SU-DHL-6 (cell line): ENCODE data around the gene REPS2.

Source experiments
- H2AFZ ChIP-seq: fragments of 200-600 bp; sonication (generic); 2 replicates; pipeline ENCODE4 v1.6.1; 2014; ENCODE audit warnings: low read depth, mild to moderate bottlenecking, moderate library complexity, mixed read lengths, antibody characterized with exemption, low read length; ENCODE audit not compliant: severe bottlenecking
- H3F3A ChIP-seq: fragments of 200-600 bp; shearing (Covaris generic); 2 replicates; pipeline ENCODE4 v1.6.0; 2016; ENCODE audit warnings: antibody characterized with exemption, mild to moderate bottlenecking; ENCODE audit not compliant: insufficient read depth
- H3K27ac ChIP-seq: fragments of 200-600 bp; sonication (generic); 2 replicates; pipeline ENCODE4 v1.5.1; 2016; ENCODE audit warnings: low read depth, mild to moderate bottlenecking, low read length, moderate library complexity, mixed read lengths
- H3K27me3 ChIP-seq: fragments of 200-600 bp; sonication (generic), shearing (Covaris generic); 2 replicates; pipeline ENCODE4 v1.6.0; 2014; ENCODE audit warnings: mild to moderate bottlenecking, low read length
- H3K36me3 ChIP-seq: fragments of 200-600 bp; sonication (generic); 2 replicates; pipeline ENCODE4 v1.6.1; 2014; ENCODE audit warnings: mild to moderate bottlenecking, low read length, mixed read lengths
- H3K4me2 ChIP-seq: fragments of 300-600, 200-600 bp; shearing (Covaris generic), sonication (generic); 2 replicates; pipeline ENCODE4 v1.6.0; 2014; ENCODE audit warnings: low read length, low read depth, mild to moderate bottlenecking; ENCODE audit not compliant: poor library complexity, severe bottlenecking
- H3K4me3 ChIP-seq: fragments of 200-600 bp; sonication (generic); 2 replicates; pipeline ENCODE4 v1.5.1; 2014; ENCODE audit warnings: antibody characterized with exemption, low read length, mild to moderate bottlenecking, mixed read lengths; ENCODE audit not compliant: insufficient read depth, poor library complexity, severe bottlenecking
- H3K79me2 ChIP-seq: fragments of 200-600 bp; sonication (generic); 2 replicates; pipeline ENCODE4 v1.6.1; 2014; ENCODE audit warnings: mild to moderate bottlenecking, low read length, moderate library complexity; ENCODE audit not compliant: insufficient read depth
- H3K9ac ChIP-seq: fragments of 200-600 bp; sonication (generic); 2 replicates; pipeline ENCODE4 v1.7.0; 2014; ENCODE audit warnings: mild to moderate bottlenecking, low read length
- H3K9me2 ChIP-seq: fragments of 200-600 bp; sonication (generic); replicated peaks from 2 replicates; pipeline ENCODE4 v1.6.1; 2014; ENCODE audit warnings: low read length; ENCODE audit not compliant: insufficient read depth
- H3K9me3 ChIP-seq: fragments of 200-600 bp; sonication (generic); 2 replicates; pipeline ENCODE4 v1.6.1; 2014; ENCODE audit warnings: low read length, mixed read lengths; ENCODE audit not compliant: insufficient read depth
- H4K20me1 ChIP-seq: fragments of 200-600 bp; sonication (generic); 2 replicates; pipeline ENCODE4 v1.6.1; 2014; ENCODE audit warnings: low read depth, mild to moderate bottlenecking, antibody characterized with exemption, low read length, moderate library complexity, mixed read lengths
- EZH2phosphoT487 ChIP-seq: fragments of 200-600 bp; sonication (generic), shearing (Covaris generic); conservative IDR thresholded peaks from 2 replicates; pipeline ENCODE4 v1.6.1; 2018; ENCODE audit warnings: mild to moderate bottlenecking, antibody characterized with exemption, low read length, moderate library complexity, mixed read lengths
- TF ChIP-seq, protein P1 (sequence below): fragments of 200-600 bp; sonication (generic); IDR thresholded peaks from one replicate; pipeline ENCODE4 v1.5.1; 2017; ENCODE audit warnings: antibody characterized with exemption, mild to moderate bottlenecking, low read length, moderate library complexity; ENCODE audit not compliant: insufficient read depth, poor library complexity, severe bottlenecking

REPS2 gene

DNA sequence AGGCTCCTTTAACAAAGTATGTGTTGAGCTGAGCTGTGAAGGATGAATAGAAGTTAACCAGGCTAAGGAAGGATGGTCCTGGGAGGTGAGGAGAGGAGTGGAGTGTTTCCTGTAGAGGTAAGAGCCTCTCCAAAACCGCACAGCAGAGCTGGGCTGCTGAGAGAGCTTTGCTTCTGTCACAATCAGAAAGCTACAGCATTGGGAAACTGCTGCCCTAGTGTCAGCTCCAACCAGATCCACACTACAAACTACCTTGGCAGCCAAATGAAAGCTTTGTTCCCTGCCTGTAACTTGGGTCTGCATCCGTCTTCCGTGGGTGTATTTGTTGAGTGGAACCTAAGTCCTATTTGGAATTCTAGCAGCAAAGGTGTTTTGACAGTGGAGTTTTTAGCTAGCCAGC is 91.8 kb downstream of the REPS2 start:
- no peaks in the 10 kb centered on the region for H3K36me3 ChIP-seq
- no peak overlapping the region for H3K4me3 ChIP-seq
- no peaks in the 10 kb centered on the region for H3K27me3 ChIP-seq
- H3K27ac ChIP-seq = no peak overlapping the region
- no peak overlapping the region for H3K9ac ChIP-seq
- no peaks in the 10 kb centered on the region for H3K79me2 ChIP-seq
- no peaks in the 10 kb centered on the region for H3K9me2 ChIP-seq
- no peaks in the 10 kb centered on the region for H4K20me1 ChIP-seq
- TF ChIP-seq, protein P1, sequence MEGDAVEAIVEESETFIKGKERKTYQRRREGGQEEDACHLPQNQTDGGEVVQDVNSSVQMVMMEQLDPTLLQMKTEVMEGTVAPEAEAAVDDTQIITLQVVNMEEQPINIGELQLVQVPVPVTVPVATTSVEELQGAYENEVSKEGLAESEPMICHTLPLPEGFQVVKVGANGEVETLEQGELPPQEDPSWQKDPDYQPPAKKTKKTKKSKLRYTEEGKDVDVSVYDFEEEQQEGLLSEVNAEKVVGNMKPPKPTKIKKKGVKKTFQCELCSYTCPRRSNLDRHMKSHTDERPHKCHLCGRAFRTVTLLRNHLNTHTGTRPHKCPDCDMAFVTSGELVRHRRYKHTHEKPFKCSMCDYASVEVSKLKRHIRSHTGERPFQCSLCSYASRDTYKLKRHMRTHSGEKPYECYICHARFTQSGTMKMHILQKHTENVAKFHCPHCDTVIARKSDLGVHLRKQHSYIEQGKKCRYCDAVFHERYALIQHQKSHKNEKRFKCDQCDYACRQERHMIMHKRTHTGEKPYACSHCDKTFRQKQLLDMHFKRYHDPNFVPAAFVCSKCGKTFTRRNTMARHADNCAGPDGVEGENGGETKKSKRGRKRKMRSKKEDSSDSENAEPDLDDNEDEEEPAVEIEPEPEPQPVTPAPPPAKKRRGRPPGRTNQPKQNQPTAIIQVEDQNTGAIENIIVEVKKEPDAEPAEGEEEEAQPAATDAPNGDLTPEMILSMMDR = no peak
- no peak for TF ChIP-seq EZH2phosphoT487
- H3K9me3 ChIP-seq = no peaks in the 10 kb centered on the region
- no peak overlapping the region for H2AFZ ChIP-seq
- H3K4me2 ChIP-seq = no peak overlapping the region
- no peaks in the 10 kb centered on the region for H3F3A ChIP-seq

DNA sequence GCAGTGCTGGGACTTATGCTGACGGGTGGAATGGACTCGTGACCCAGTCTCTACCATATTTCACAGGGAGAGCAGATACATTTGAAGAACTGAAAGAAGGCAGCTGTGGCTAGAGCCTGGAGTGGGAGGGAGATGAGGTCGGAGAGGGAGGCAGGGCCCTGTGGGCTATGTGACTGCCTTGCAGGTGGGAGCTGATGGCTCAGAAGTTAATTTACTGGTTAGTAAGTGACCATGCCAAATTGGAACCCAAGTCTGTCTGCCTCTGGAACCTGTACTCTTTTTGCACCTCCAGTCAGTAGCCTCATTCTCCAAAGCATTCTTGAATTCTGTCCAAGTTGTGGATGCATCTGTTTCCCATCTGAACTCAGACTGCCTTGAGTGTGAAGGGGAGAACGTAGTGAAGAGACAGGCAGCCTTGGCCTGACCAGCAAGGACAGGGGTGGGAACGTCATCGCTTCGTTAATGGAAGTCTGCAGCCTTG is 92.3 kb downstream of the REPS2 start:
- Histone ChIP-seq H3K9me2 (no peaks in the 10 kb centered on the region), H4K20me1 (no peaks in the 10 kb centered on the region), H2AFZ (no peak overlapping the region), H3K36me3 (no peaks in the 10 kb centered on the region), H3K27me3 (no peaks in the 10 kb centered on the region), H3F3A (no peaks in the 10 kb centered on the region), H3K9me3 (no peaks in the 10 kb centered on the region), H3K4me2 (no peak overlapping the region), H3K79me2 (no peaks in the 10 kb centered on the region), H3K4me3 (no peak overlapping the region), H3K9ac (no peak overlapping the region), H3K27ac (no peak overlapping the region)
- TF ChIP-seq, protein P1 = no peak
- no peak for TF ChIP-seq EZH2phosphoT487

DNA sequence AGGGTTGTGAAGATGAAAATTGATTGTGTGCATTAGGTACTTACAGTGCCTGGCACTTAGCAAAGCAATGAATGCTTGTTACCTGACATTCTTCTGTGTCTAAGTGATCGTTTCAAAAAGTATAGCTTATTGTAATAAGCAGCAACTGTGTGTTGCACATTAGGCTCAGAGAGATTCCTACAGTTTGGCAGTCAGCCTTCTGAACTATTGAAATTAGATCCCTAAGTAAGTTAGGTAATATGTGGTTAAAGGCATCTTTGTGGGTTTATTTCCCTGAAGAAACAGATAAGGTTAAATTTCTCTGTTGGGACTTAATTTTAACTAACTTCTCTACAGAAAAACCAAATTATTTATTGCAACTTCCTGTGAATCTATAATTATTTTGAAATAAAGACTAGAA is 93.4 kb downstream of the REPS2 start:
- H3K36me3 ChIP-seq = no peaks in the 10 kb centered on the region
- no peak overlapping the region for H3K4me2 ChIP-seq
- no peak overlapping the region for H3K27ac ChIP-seq
- H3K79me2 ChIP-seq = no peaks in the 10 kb centered on the region
- H3K4me3 ChIP-seq = no peak overlapping the region
- H3K9me2 ChIP-seq = no peaks in the 10 kb centered on the region
- H4K20me1 ChIP-seq = no peaks in the 10 kb centered on the region
- H3K27me3 ChIP-seq = no peaks in the 10 kb centered on the region
- no peaks in the 10 kb centered on the region for H3F3A ChIP-seq
- no peak overlapping the region for H3K9ac ChIP-seq
- no peaks in the 10 kb centered on the region for H3K9me3 ChIP-seq
- TF ChIP-seq, protein P1 = no peak
- TF ChIP-seq EZH2phosphoT487 = no peak
- no peak overlapping the region for H2AFZ ChIP-seq

DNA sequence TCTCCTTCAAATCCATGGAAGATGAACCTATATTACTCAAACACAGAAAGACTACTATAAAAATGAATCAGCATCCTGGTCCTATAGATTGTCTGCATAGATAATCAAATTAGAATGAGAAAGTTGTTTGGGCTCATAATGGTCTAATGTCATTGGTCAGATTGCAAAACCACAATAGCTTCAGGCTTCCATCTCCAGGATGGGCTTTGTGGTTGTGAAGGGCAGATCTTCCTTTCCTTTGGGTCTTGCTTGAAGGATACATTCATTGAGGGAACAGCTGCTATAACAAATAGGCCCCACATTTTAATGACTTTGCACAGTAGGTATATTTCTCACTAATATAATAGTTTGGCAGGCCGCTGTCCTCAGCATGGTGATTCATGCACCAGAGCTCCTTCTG is 94.3 kb downstream of the REPS2 start:
- H3K4me2 ChIP-seq = no peak overlapping the region
- H3K27me3 ChIP-seq = no peaks in the 10 kb centered on the region
- no peak overlapping the region for H2AFZ ChIP-seq
- no peaks in the 10 kb centered on the region for H4K20me1 ChIP-seq
- no peak overlapping the region for H3K4me3 ChIP-seq
- no peaks in the 10 kb centered on the region for H3F3A ChIP-seq
- H3K79me2 ChIP-seq = no peaks in the 10 kb centered on the region
- no peak overlapping the region for H3K9ac ChIP-seq
- no peaks in the 10 kb centered on the region for H3K9me2 ChIP-seq
- no peaks in the 10 kb centered on the region for H3K36me3 ChIP-seq
- TF ChIP-seq, protein P1 = no peak
- no peak for TF ChIP-seq EZH2phosphoT487
- no peak overlapping the region for H3K27ac ChIP-seq
- H3K9me3 ChIP-seq = no peaks in the 10 kb centered on the region
